Suprapubic skin (tissue), 3 donors: ENCODE data around the gene OR8H2.
"Not testable (repeated sequence)": the region's sequence is repeated elsewhere in the genome, so short reads cannot be mapped to it uniquely, and the experiment has no call there.

Experiments used
- CTCF ChIP-seq, 2 donors: fragments of 200-600 bp in 1 of 2; fragments of 450-650 bp in 1 of 2; sonication (generic) in 1 of 2; IDR thresholded peaks; one replicate each; pipeline ENCODE4 v1.5.1; 2016 to 2019; ENCODE audit warnings: antibody characterized with exemption in 2 of 2, mild to moderate bottlenecking in 1 of 2, moderate library complexity in 1 of 2
- EP300 ChIP-seq: sonication (generic); formaldehyde crosslinking; IDR thresholded peaks from one replicate; pipeline ENCODE4 v1.6.1; 2017; ENCODE audit warnings: antibody characterized with exemption
- POLR2A ChIP-seq, 2 donors: fragments of 450-650 bp; IDR thresholded peaks; one replicate each; pipeline ENCODE4 v1.6.1; 2017; ENCODE audit warnings: antibody characterized with exemption in 2 of 2, mild to moderate bottlenecking in 2 of 2, moderate library complexity in 2 of 2

GRCh38 chr11:56058260-56058780, 45.2 kb upstream of the OR8H2 start:
- not testable (repeated sequence) for TF ChIP-seq POLR2A (IDR thresholded peaks at IDR 0.05); CTCF (IDR thresholded peaks at IDR 0.05); EP300
